ENCODE data around the gene FGFRL1.

DNA sequence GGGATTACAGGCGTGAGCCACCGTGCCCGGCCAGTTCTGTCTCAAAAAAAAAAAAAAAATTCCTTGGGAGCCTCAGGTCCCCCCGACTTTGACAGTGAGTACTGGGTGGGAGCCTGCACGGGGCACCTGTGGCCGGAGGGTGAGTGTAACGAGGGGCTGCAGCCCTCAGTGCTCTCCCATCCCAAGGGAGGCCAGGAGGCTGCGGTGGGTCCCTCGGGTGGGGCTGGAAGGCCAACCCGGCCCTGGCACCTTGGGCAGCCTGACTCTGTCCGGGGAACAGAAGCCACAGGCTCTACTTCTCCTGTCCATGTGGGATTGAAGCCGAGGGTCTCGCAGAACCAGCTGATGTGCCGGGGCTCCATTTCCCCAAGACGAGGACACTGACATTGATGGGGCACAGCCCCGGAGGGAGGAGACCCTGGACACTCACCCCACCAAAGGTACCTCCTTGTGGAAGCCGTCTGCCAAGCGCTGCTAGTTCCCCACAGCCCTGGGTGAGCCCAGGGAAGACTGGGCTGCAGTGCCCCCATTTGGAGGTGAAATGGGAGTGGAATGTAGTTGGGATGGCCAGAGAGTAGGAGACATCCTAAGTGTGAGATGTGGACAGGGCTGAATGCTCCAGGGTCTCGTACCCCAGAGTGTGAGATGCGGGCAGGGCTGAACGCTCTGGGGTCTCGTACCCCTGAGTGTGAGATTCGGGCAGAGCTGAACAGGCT lies 16.0 kb upstream of the FGFRL1 start:
- TF ChIP-seq POLR2A (IDR thresholded peaks at IDR 0.05; ENCODE audit: low read length) = no peak
- no peak for TF ChIP-seq GATA1 (IDR thresholded peaks at IDR 0.05; ENCODE audit: low read depth, low read length)
